DMS53 treated with DMSO at 0.1 percent for 48 hours (cell line): Measurements from ENCODE around the gene CARMIL1.

ENCODE experiments used
- DNase-seq: peaks from one replicate; lab custom pipeline; 2025; ENCODE audit not compliant: unreplicated experiment; lab: John Stamatoyannopoulos, UW

The CARMIL1 gene

DNA sequence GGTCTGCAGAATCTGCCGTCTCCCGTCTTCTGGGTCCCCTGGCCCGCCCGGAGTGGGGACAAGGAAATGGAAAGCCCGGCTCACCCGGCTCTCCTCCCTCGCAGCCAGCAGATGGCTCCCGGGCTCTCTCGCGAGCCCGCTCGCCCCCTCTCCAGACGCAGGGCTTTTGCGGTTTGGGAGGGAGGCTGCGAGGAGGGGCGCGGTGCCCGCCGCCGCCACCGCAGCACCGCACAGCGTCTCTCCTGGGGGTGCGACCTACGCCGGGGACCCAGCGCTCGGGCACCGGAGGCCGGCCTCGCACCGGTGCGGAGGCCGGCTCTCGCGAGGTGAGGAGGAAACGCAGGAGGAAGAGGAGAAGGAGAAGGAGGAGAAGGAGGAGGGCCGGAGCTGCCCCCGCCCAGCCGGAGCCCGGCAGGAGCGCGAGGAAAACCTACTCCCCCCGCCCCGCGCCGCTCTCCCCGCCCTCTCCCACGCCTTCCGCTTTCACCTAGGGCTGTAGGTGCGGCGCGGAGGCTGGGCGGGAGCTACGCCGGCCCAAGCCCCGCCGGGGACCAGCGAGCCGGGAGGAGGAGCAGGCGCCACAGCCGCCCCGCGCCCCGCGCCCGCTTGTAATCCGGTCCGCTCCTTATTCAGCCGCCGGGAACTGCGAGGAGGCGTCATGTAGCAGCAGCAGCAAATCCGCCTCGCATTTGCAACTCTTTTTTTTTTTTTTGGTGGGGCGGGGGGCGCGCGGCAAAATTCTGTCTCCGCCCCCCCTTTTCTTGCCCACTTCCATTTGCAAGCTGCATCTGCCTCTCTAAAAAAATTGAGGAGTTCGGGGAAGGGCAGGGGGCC is at the start of gene CARMIL1:
CARMIL1 (plus strand) TSS at position 461 of the 834 bp plus-strand sequence. CDS start 422 bp downstream, outside the sequence.
- DNase-seq: peak; percentile 83

DNA sequence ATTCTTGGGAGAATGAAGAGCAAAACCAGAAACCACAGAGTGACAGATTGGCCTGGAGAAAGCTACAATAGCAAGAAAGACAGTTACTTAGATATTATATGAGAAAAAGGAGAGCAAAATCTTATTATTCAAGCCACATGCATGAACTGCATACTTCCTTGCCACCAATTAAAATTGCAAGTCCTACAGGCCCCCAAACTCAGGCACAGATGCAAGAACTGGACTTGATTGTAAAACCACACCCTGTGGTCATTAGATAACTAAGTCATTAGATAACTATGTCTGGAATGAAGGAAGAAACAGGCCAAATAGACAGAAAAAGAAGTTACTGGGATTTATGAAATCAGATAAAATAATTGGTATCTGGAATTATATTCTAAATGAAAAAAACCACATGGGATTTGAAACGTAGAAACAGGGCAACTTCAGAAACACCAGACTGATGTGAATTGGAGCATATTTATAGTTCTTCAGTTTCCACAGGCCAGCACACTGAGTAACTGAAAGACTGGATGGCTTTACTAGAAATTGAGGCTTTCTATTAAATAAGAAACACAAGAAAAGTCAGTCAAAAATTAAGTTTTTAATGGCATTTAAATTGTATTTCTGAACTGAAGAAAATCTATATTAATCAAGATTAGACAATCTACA is 49.4 kb upstream of the CARMIL1 start:
- DNase-seq: no peak

DNA sequence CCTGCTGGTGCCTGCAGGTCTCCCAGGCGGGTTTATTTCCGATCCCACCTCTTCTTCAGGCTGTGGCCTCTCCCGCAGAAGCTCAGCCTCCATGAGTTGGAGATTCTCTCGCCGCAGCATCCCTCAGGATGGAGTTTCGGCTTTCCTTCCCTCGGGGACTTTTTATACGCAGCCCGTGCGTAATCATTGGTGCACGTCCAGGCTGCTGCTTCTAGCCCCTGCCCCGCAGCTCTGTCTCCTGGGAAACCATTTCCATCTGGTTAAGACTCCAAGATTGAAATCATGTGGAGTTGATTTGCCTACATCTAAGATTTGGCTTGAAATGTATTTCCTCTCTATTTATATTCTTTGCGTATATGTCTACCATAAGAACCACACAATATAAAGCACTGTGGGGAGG is 46.7 kb upstream of the CARMIL1 start:
- no peak for DNase-seq

DNA sequence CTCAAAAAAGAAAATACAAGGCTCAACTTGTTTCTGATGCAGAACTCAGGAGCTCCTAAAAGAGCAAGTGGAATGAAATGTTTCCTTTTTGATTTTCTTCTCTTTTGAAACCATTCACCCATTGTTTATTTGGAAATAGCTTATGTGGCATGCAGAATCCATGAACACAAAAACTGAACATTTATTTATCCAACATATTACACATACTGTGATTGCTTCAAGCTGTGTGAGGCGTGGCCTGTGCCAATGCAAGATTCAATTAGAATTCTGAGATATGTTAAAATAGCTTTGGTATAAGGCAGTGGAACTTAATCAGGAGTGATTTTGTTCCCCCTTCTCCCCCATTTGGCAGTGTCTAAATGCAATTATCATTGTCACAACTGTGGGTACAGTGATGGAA is 45.9 kb upstream of the CARMIL1 start:
- no peak for DNase-seq

DNA sequence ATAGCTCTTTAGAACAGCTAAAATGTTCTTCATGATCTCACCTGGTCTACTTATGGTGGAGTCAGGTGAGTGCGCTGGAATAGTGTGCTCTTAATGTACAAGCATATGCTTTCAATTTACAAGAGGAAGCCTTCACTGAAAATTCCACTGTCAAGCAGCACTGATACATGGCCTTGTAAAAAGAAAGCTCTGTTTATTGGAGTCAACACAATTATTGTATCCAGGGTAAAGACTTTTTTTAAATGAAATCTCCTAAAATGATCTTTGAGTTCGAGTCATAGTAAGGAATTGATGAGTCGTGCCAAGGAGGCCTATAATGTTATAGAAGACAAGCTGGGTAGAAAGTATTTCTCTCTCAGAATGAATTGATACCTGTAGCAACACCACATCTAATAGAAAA is 41.6 kb upstream of the CARMIL1 start:
- no peak for DNase-seq

DNA sequence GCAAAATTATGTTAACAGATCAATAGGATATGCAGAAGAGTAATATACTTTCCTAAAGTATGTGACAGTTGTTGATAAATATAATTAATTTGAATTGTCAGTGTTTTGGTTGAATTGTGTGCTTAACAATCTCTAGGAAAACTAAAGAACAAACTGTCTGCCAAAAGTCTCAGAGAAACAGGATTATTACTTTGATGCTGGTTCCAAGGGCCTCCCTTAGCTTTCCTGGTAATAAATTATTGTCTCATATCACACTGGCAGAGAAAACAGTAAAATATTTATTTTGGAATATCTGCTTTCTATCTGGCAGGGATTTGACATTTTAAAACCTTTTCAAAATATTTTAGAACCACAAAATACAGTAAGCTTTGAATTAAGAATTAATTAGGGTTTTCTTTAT is 40.1 kb upstream of the CARMIL1 start:
- no peak for DNase-seq

DNA sequence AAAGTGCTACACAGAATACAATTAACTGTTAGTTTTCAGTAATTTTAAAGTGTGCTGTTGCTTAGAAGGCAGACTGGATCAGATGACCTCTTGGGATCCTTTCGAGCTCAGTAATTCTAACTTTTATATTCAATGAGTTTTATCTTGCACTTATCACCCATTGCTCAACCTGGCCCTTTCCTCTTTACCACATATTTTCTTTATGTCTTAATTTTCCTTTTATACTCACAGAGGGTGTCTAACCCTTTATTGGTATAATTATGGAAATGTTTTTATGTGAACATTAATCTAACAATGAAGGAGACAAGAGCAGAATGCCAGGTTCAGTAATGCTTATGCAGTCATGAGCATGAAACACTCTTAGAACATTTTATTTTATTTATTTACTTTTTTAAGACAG is 39.7 kb upstream of the CARMIL1 start:
- no peak for DNase-seq

DNA sequence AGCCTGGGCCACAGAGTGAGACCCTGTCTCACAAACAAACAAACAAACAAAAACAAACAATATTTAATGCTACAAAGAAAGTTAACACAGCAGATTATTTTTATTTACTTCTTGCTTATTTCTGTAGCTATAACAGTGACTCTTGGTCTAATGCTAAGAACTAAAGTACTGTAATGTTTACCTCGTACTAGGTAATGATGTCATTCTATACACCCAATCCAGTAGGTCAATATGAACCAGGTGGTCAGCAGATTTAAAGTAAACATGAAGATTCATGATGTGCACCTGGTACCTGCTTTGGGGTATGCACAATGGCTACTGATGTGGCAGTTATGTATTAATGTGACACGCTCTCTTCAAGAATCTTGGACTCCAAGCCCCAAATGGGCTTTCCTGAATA is 36.6 kb upstream of the CARMIL1 start:
- peak; percentile 65 for DNase-seq

DNA sequence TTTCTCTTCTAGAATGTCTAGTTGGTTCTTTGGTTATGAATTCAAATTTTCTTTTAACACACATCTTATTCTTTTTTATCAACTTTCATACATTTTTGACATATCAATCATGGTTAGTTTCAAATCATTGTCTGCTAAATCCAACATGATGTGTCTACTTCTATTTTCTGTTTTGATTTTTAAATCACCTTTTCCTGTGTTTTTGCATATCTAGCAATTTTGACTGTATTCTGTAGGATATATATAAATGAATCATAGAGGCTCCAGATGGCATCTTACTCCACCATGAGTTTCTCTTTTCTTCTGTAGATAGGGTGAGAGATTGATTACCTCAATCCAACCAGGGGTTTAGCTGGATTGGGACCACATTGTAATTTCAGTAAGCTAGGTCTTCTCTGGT is 34.3 kb upstream of the CARMIL1 start:
- no peak for DNase-seq

DNA sequence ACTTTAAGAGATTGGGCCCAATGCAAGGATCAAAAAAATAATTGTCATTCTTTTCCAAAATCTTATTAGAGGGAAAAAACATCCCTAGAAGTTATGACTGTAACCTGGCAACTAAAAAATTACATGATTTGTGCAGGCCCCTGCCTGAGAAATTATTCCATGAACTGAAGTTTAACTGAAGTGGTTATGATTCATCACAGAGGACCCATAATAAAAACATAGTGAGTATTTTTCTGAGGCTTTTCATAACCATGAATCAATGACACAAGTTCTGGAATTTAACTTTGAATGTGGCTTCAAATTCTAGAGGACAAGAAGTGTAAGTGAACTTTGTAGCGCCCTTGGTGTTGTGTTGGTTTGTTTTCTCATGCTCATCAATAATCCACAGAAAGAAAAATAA is 31.1 kb upstream of the CARMIL1 start:
- DNase-seq: no peak

DNA sequence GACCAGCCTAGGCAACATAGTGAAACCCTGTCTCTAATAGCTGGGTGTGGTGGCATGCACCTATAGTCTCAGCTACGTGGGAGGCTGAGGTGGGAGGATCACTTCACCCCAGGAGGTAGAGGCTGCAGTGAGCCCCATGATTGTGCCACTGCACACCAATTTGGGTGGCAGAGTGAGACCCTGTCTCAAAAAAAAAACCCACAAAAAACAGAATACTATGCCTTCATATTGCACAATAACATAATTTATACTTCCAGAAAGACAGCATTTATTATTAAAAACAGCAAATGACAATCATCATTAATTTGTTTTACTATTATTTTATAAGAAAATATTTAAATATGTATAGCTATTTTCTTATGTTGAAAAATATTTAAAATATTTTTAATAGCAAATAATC is 30.0 kb upstream of the CARMIL1 start:
- no peak for DNase-seq

DNA sequence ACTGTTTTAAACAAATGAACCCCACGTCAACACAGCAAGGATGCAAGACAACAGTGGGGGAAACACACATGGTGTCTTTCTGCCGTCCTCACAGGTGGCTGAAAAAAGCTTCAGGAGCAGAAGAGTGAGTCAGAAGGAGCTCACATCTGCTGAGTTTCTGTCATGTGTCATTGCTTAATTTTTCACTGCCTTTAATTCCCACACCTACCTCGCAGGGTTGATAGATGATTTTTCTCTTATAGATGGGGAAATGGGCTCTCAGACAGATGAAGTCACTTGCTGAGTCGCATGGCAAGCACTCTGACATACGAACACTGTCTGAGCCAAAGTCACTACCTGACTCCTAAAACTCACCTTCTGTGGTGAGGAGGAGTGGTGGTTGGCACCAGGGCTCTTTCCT is 28.3 kb upstream of the CARMIL1 start:
- DNase-seq: peak; percentile 11

DNA sequence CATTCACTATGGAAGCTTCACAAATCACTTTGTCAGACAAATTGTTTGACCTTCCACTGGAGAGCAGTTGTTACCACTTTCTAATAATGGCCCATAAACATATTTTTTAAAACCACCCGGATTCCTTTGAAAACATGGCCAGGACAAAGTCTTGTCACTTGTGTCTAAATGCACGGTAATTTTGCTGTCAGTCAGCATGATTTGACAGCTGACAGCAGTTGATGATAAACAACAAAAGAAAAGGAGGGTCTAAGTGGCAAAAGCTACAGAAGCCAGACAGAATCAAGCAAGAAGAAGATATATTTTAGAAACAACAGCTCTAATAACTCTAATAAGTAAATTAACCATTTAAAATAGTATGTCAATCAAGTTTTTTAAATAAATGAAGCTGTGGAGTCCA is 27.7 kb upstream of the CARMIL1 start:
- DNase-seq: no peak

DNA sequence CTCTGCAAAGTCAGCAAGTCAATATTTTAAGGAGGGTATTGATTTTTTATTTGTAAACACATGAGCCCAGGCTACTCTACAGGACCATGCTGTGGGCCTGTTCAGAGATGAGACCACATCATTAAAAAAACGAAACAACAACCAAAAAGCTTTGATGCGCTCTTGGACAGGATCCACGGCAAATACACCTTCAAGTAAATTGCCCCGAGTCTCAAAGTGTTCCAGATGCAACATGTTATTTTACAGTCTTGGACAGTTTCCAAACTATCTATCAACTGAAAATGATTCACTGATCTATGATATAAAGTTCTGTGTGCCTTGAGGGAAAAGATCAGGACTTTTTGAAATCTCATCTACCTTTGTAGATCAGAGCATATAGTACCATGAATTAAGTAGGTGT is 25.8 kb upstream of the CARMIL1 start:
- DNase-seq: no peak

DNA sequence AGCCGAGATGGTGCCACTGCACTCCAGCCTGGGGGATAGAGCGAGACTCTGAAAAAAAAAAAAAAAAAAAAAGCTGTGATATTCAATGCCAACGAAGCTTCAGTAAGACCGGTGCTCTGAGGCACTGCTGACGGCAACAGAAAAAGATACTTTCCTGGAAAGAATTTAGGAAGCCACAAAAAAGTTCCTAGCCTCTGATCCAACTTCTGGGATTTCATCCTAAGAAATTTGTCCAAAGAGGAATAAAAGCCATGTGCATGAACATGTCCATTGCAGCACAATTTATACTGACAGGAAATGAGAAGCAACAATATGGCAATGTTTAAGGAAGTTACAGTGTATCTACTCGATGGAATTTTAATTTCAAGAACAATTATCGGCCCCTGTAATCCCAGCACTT is 24.5 kb upstream of the CARMIL1 start:
- no peak for DNase-seq

DNA sequence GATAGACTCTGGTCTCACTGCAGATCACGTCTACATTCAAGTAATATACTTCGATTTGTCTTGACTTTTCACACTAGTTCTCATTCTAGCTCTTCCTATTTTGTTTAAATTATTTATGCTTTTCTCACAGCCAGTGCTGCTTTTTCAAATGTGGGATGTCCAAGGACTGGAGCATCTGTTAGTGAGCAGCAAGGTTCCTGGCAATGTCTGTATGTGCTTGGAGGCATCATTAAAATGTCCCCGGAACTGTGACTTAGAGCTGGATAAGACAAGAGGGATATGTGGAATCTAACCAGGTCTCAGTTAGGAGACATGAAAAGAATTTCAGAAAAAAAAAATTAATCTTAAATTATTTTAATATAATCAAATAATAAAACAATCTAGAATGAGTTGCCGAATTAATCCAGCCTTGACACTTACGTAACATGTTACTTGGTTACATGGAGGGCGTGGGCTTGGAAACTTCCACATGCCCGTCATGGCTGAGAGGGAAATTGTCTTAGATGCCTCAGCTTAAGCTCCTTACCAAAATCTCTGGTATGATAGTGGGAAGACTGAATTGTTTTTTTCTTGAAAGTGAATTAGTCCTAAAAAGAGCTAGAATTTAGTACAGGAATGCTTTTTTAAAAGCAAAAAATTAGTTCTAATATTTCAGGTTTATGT is 21.4 kb upstream of the CARMIL1 start:
- no peak for DNase-seq

DNA sequence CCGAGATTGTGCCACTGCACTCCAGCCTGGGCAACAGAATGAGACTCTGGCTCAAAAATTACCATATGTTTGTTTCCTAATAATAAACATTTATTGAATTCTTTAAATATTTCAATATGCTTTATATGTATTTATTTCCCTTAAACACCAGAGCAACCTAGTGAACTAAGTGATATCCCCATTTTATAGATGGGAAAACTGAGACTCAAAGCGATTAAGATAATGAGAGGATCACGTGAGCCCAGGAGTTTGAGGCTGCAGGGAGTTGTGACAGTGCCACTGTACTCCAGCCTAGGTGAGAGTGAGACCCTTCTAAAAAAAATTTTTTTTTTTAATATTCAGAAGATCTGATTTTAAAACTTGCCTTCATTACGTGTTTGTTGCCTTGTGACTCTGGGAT is 19.4 kb upstream of the CARMIL1 start:
- no peak for DNase-seq

DNA sequence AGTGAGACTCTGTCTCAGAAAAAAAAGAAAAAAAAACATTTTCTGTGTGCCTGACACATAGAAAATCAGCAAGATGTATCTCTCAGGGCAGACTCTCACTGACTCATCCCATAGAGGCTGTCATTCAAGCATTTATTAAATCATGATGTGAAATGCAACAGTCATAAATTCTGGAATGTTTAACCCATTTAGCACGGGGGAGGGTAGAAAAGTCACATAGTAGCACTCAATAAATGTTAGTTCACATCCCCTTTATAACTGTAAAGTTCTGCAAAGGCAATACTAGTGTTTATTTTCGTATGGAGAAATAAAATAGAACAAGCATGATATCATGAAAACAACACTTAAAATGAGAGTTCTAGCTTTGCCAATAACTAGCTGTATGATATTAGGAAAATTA is 15.5 kb upstream of the CARMIL1 start:
- no peak for DNase-seq

DNA sequence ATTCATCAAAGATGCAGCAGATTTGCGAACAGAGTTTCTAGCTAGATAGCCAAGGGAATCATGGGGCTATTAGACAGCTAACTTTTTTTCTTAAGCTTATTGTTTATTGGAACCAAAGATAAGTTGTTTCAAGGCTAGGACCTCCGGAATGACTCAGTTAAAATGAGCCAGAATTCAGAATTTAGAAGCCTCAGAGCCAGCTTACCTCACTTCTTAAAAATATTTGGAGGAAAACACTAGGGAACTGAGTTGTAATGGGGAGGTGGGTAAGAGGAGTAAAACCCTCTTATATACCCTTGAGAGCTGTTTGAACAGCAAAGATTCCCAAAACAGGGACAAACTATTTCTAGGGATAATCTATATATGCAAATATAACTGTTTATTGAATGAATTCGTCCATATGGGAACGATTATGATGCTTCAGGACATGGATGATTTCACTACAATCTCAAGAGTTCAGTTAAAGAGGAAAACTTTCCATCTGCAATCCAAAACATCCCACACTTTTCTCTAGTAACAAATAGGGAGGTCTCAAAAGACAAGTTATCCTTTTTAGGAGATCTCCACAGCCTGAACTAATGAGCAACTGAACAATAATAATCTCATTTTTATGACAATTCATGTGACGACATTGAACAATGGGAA is 12.6 kb upstream of the CARMIL1 start:
- no peak for DNase-seq

DNA sequence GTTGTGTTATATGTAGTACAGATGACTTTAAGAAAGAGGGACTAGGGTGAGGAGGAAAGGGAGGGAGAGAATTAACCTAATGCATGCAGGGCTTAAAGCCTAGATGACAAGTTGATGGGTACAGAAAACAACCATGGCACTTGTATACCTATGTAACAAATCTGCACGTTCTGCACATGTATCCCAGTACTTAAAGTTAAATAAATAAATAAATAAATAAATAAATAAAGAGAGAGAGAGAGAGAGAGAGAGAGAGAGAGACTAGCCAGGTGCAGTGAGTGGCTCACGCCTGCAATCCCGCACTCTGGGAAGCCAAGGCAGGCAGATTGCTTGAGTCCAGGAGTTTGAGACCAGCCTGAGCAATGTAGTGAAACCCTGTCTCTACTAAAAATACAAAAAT is 11.5 kb upstream of the CARMIL1 start:
- DNase-seq: no peak

DNA sequence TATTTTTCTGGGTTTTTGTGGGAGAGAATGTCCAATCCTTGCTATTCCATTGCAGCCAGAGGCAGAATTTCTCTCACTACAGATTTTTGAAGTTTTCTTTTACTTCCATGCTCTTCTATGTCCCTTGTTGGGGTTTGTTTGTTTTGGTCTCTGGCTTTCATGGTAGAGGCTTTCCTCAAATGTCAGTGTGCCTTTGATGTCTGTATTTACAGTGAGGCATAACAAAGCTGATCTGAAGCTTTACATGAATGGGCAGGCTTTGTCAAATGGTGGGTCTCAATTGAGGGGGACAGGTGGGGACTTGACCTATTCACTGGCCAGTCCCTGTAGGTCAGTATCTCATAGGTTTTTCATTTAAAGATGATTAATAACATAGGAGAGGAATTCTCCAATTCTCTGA is 8.6 kb upstream of the CARMIL1 start:
- DNase-seq: peak; percentile 19

DNA sequence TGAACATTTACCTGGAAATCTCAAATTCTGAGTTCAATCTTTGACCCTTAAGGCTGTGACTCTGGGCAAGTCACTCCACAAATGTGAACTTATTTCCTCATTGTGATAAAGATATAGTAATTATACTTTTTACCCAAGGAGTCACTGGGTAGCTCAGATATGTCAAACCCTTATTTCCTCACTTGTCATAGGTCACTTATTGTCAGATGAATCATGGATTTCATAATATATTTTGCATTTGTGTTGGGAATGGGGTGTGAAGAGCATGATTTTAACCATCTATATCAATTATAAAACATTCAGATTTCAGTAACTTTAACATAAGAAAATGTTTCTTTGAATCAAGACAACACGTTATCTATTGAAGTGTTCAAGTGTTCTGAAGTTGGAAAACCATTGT is 3.7 kb upstream of the CARMIL1 start:
- DNase-seq: no peak
